MM.1S (cell line): Measurements from ENCODE around the gene CFP.

Experiments used
- DNase-seq: peaks from one replicate; pipeline ENCODE4 v3.0.0-alpha.2; 2015
- H2AFZ ChIP-seq: fragments of 300-600 bp; sonication (generic); 2 replicates; pipeline ENCODE4 v1.6.0; 2016; ENCODE audit warnings: antibody characterized with exemption, low read length
- H3F3A ChIP-seq: fragments of 300-600 bp; sonication (generic); 2 replicates; pipeline ENCODE4 v1.6.1; 2016; ENCODE audit warnings: mild to moderate bottlenecking, antibody characterized with exemption, low read length, moderate library complexity, mixed read lengths; ENCODE audit not compliant: insufficient read depth
- H3K27ac ChIP-seq: fragments of 300-600 bp; sonication (generic); 2 replicates; pipeline ENCODE4 v1.5.1; 2016; ENCODE audit warnings: mild to moderate bottlenecking, low read length
- H3K27me3 ChIP-seq: fragments of 300-600 bp; sonication (generic); replicated peaks from 2 replicates; pipeline ENCODE4 v1.6.0; 2016; ENCODE audit warnings: low read length; ENCODE audit not compliant: insufficient read depth
- H3K36me3 ChIP-seq: fragments of 300-600 bp; sonication (generic); replicated peaks from 2 replicates; pipeline ENCODE4 v1.6.1; 2016; ENCODE audit warnings: mild to moderate bottlenecking, low read length, mixed read lengths; ENCODE audit not compliant: insufficient read depth
- H3K4me1 ChIP-seq: fragments of 300-600 bp; sonication (generic); 2 replicates; pipeline ENCODE4 v1.6.1; 2016; ENCODE audit warnings: low read length, mixed read lengths
- H3K4me2 ChIP-seq: fragments of 300-600 bp; sonication (generic); 2 replicates; pipeline ENCODE4 v1.6.0; 2016; ENCODE audit warnings: low read depth, low read length
- H3K4me3 ChIP-seq: fragments of 300-600 bp; sonication (generic); 2 replicates; pipeline ENCODE4 v1.5.1; 2016; ENCODE audit warnings: low read length, mixed read lengths
- H3K79me2 ChIP-seq: fragments of 300-600 bp; sonication (generic); 2 replicates; pipeline ENCODE4 v1.6.1; 2016; ENCODE audit warnings: mixed run types, low read length, mixed read lengths
- H3K9ac ChIP-seq: fragments of 300-600 bp; sonication (generic); 2 replicates; pipeline ENCODE4 v1.6.1; 2016; ENCODE audit warnings: low read length, mixed read lengths
- H3K9me2 ChIP-seq: fragments of 300-600 bp; sonication (generic); replicated peaks from 2 replicates; pipeline ENCODE4 v1.6.1; 2016; ENCODE audit warnings: mild to moderate bottlenecking, low read length, mixed read lengths; ENCODE audit not compliant: insufficient read depth
- H3K9me3 ChIP-seq: fragments of 300-600 bp; sonication (generic); replicated peaks from 2 replicates; pipeline ENCODE4 v1.6.1; 2016; ENCODE audit warnings: mild to moderate bottlenecking, low read length, mixed read lengths; ENCODE audit not compliant: insufficient read depth
- H4K20me1 ChIP-seq: fragments of 300-600 bp; sonication (generic); 2 replicates; pipeline ENCODE4 v1.6.1; 2016; ENCODE audit warnings: mild to moderate bottlenecking, low read length, moderate library complexity, mixed read lengths; ENCODE audit not compliant: insufficient read depth
- CTCF ChIP-seq: fragments of 300-600 bp; sonication (generic); IDR thresholded peaks from 2 replicates; pipeline ENCODE4 v1.5.1; 2016; ENCODE audit warnings: antibody characterized with exemption, low read length, mixed read lengths
- EZH2 ChIP-seq: fragments of 300-600 bp; sonication (generic); optimal IDR thresholded peaks from 2 replicates; pipeline ENCODE3; 2017; ENCODE audit warnings: low read depth, mild to moderate bottlenecking, antibody characterized with exemption, low read length, mixed read lengths
- EZH2phosphoT487 ChIP-seq: fragments of 300-600 bp; sonication (generic); IDR thresholded peaks from 2 replicates; pipeline ENCODE4 v1.6.1; 2018; ENCODE audit warnings: antibody characterized with exemption, low read length

Gene CFP

DNA sequence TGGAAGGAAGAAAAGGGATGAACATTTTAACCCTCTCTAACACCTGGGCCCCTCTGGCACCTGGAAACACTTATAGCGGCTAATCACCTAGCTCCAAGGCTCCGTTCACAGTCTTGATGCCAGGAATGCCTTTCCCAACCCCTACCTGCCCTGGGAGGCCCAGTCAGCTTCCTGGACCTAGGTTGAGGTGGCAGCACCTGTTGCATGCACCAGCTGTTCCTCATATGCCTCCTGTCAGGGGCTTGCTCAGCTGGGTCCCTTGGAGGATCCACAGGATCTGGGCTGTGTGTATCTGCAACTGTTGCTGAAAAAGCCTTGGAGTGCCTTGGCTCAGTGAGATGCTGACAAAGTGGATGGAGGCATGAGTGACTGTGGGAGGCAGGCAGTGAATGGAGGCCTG, 4.4 kb downstream of the CFP start:
- Histone ChIP-seq H3K4me1 (peaks cover 6% of the 10 kb centered on the region; the same call in 1 of the 2 replicates), H3K79me2 (no peaks in the 10 kb centered on the region), H3K27me3 (no peaks in the 10 kb centered on the region), H3K4me2 (no peak overlapping the region), H3K9ac (no peak overlapping the region), H3F3A (no peaks in the 10 kb centered on the region), H2AFZ (no peak overlapping the region), H3K27ac (no peak overlapping the region), H3K4me3 (no peak overlapping the region), H3K9me3 (no peaks in the 10 kb centered on the region), H3K36me3 (no peaks in the 10 kb centered on the region), H3K9me2 (no peaks in the 10 kb centered on the region), H4K20me1 (no peaks in the 10 kb centered on the region)
- no peak for TF ChIP-seq EZH2
- no peak for DNase-seq

GRCh38 chrX:47623540-47624027, 6.1 kb downstream of the CFP start:
- no peaks in the 10 kb centered on the region for H3K4me1 ChIP-seq
- no peak overlapping the region for H3K9ac ChIP-seq
- peak overlapping the region; percentile 53 for H2AFZ ChIP-seq
- TF ChIP-seq CTCF (no peak), EZH2 (no peak), EZH2phosphoT487 (no peak)
- H3K27ac ChIP-seq: no peak overlapping the region
- DNase-seq: peak; percentile 27
- H3K79me2 ChIP-seq: no peaks in the 10 kb centered on the region
- H4K20me1 ChIP-seq: no peaks in the 10 kb centered on the region
- H3K4me2 ChIP-seq: peak overlapping the region; percentile 72
- H3K27me3 ChIP-seq: no peaks in the 10 kb centered on the region
- no peaks in the 10 kb centered on the region for H3K36me3 ChIP-seq
- no peaks in the 10 kb centered on the region for H3K9me2 ChIP-seq
- peak overlapping the region; percentile 54 for H3K4me3 ChIP-seq
- no peaks in the 10 kb centered on the region for H3F3A ChIP-seq
- no peaks in the 10 kb centered on the region for H3K9me3 ChIP-seq

GRCh38 chrX:47621851-47622250, 7.9 kb downstream of the CFP start:
- Histone ChIP-seq H4K20me1 (no peaks in the 10 kb centered on the region), H3K4me3 (no peak overlapping the region), H3K4me2 (no peak overlapping the region), H3K9me3 (no peaks in the 10 kb centered on the region), H3K9ac (no peak overlapping the region), H3K9me2 (no peaks in the 10 kb centered on the region), H3K4me1 (no peaks in the 10 kb centered on the region), H2AFZ (no peak overlapping the region), H3K79me2 (no peaks in the 10 kb centered on the region), H3F3A (no peaks in the 10 kb centered on the region), H3K36me3 (no peaks in the 10 kb centered on the region), H3K27ac (no peak overlapping the region), H3K27me3 (no peaks in the 10 kb centered on the region)
- TF ChIP-seq EZH2 (no peak), CTCF (no peak), EZH2phosphoT487 (no peak)
- DNase-seq: no peak

GRCh38 chrX:47620303-47620685, 9.4 kb downstream of the CFP start:
- H3K79me2 ChIP-seq: no peaks in the 10 kb centered on the region

More at GRCh38 chrX:47620303-47620685, 9.4 kb downstream of the CFP start:
- Histone ChIP-seq H3K27me3 (no peaks in the 10 kb centered on the region), H3K4me2 (no peak overlapping the region), H2AFZ (no peak overlapping the region), H3K4me1 (no peaks in the 10 kb centered on the region), H3F3A (no peaks in the 10 kb centered on the region), H4K20me1 (no peaks in the 10 kb centered on the region), H3K4me3 (no peak overlapping the region), H3K9me3 (no peaks in the 10 kb centered on the region), H3K36me3 (no peaks in the 10 kb centered on the region), H3K9me2 (no peaks in the 10 kb centered on the region), H3K9ac (no peak overlapping the region), H3K27ac (no peak overlapping the region)
- TF ChIP-seq EZH2phosphoT487 (no peak), EZH2 (no peak), CTCF (no peak)
- no peak for DNase-seq
